HEK293 (cell line): Measurements from ENCODE around the gene COBL.
A peak's percentile ranks its signal among the peaks of the same experiment; 100 is the strongest.

Experiments
- CTCF ChIA-PET: fragments of 350-600 bp; formaldehyde crosslinking; extraction: SDS; loops from one replicate; lab custom pipeline; 2021; ENCODE audit warnings: antibody characterized with exemption; lab: Yijun Ruan, JAX
- POLR2A ChIA-PET: fragments of 300-600 bp; formaldehyde crosslinking; extraction: SDS; loops from one replicate; lab custom pipeline; 2020; ENCODE audit warnings: antibody characterized with exemption, inconsistent platforms; lab: Yijun Ruan, JAX
- H3K27ac ChIP-seq: fragments of 200-500 bp; sonication (Bioruptor generic); 2 replicates; pipeline ENCODE4 v1.5.1; 2014; ENCODE audit warnings: low read depth, low read length, control low read depth, inconsistent platforms; ENCODE audit errors: extremely low read depth
- H3K36me3 ChIP-seq, 2 experiments: fragments of 200-500 bp in 1 of 2; sonication (Bioruptor generic) in 1 of 2; 1 replicate in 1 of 2; 2 replicates in 1 of 2; pipeline ENCODE4 v1.5.1; 2014 to 2017; ENCODE audit warnings: inconsistent platforms in 2 of 2, low read length in 2 of 2; ENCODE audit not compliant: control insufficient read depth in 2 of 2, insufficient read depth in 1 of 2
- H3K4me1 ChIP-seq: fragments of 200-500 bp; sonication (Bioruptor generic); 2 replicates; pipeline ENCODE4 v1.5.1; 2014; ENCODE audit warnings: mild to moderate bottlenecking, low read length, inconsistent platforms; ENCODE audit not compliant: control insufficient read depth, insufficient read depth
- H3K4me3 ChIP-seq: 2 replicates; pipeline ENCODE4 v1.5.1; 2011; ENCODE audit warnings: low read depth, mild to moderate bottlenecking, control low read depth, low read length, moderate library complexity
- H3K9me3 ChIP-seq: fragments of 200-500 bp; sonication (Bioruptor generic); 2 replicates; pipeline ENCODE4 v1.5.1; 2014; ENCODE audit warnings: low read depth, low read length, inconsistent platforms; ENCODE audit not compliant: control insufficient read depth, insufficient read depth
- GLIS2 ChIP-seq: fragments of 450-650 bp; formaldehyde crosslinking; IDR thresholded peaks from 2 replicates; pipeline ENCODE4 v1.5.1; 2016; ENCODE audit warnings: missing biosample characterization, missing genetic modification characterization
- KLF1 ChIP-seq: fragments of 450-650 bp; formaldehyde crosslinking; IDR thresholded peaks from 2 replicates; pipeline ENCODE4 v1.5.1; 2016; ENCODE audit warnings: missing biosample characterization, missing genetic modification characterization
- REPIN1 ChIP-seq: fragments of 450-650 bp; formaldehyde crosslinking; IDR thresholded peaks from 2 replicates; pipeline ENCODE4 v1.5.1; 2017; ENCODE audit warnings: missing biosample characterization, missing genetic modification characterization, low read depth
- ZFHX2 ChIP-seq: fragments of 450-650 bp; formaldehyde crosslinking; conservative IDR thresholded peaks from 2 replicates; pipeline ENCODE4 v1.5.1; 2016; ENCODE audit warnings: missing biosample characterization, missing genetic modification characterization
- ZNF132 ChIP-seq: fragments of 450-650 bp; formaldehyde crosslinking; IDR thresholded peaks from 2 replicates; pipeline ENCODE4 v1.5.1; 2017; ENCODE audit warnings: missing biosample characterization, missing genetic modification characterization, borderline replicate concordance
- ZNF155 ChIP-seq: fragments of 450-650 bp; formaldehyde crosslinking; IDR thresholded peaks from 2 replicates; pipeline ENCODE4 v1.5.1; 2016; ENCODE audit warnings: missing biosample characterization, missing genetic modification characterization
- ZNF16 ChIP-seq: fragments of 450-650 bp; formaldehyde crosslinking; IDR thresholded peaks from 2 replicates; pipeline ENCODE4 v1.5.1; 2016; ENCODE audit warnings: low read depth, missing biosample characterization, missing genetic modification characterization
- ZNF221 ChIP-seq: fragments of 450-650 bp; formaldehyde crosslinking; IDR thresholded peaks from 2 replicates; pipeline ENCODE4 v1.5.1; 2017; ENCODE audit warnings: missing biosample characterization, missing genetic modification characterization, borderline replicate concordance
- ZNF354C ChIP-seq: fragments of 450-650 bp; formaldehyde crosslinking; IDR thresholded peaks from 2 replicates; pipeline ENCODE4 v1.5.1; 2016; ENCODE audit warnings: missing biosample characterization, missing genetic modification characterization, low read depth, borderline replicate concordance
- ZNF423 ChIP-seq: fragments of 450-650 bp; formaldehyde crosslinking; IDR thresholded peaks from 2 replicates; pipeline ENCODE4 v1.5.1; 2016; ENCODE audit warnings: missing biosample characterization, missing genetic modification characterization
- ZNF548 ChIP-seq: fragments of 450-650 bp; formaldehyde crosslinking; IDR thresholded peaks from 2 replicates; pipeline ENCODE4 v1.5.1; 2016; ENCODE audit warnings: missing biosample characterization, missing genetic modification characterization
- ZNF654 ChIP-seq: fragments of 450-650 bp; formaldehyde crosslinking; IDR thresholded peaks from 2 replicates; pipeline ENCODE4 v1.5.1; 2016; ENCODE audit warnings: low read depth, missing biosample characterization, missing genetic modification characterization
- ZNF664 ChIP-seq: fragments of 450-650 bp; formaldehyde crosslinking; IDR thresholded peaks from 2 replicates; pipeline ENCODE4 v1.5.1; 2016; ENCODE audit warnings: missing biosample characterization, missing genetic modification characterization
- ZNF670 ChIP-seq: fragments of 450-650 bp; formaldehyde crosslinking; IDR thresholded peaks from 2 replicates; pipeline ENCODE4 v1.5.1; 2016; ENCODE audit warnings: missing biosample characterization, missing genetic modification characterization, low read depth
- ZNF791 ChIP-seq: fragments of 450-650 bp; formaldehyde crosslinking; IDR thresholded peaks from 2 replicates; pipeline ENCODE4 v1.5.1; 2016; ENCODE audit warnings: missing biosample characterization, missing genetic modification characterization
- TF ChIP-seq, protein P1 (sequence below): fragments of 450-650 bp; formaldehyde crosslinking; IDR thresholded peaks from 2 replicates; pipeline ENCODE4 v1.5.1; 2016; ENCODE audit warnings: missing biosample characterization, missing genetic modification characterization
- TF ChIP-seq, protein P2 (sequence below): fragments of 450-650 bp; formaldehyde crosslinking; IDR thresholded peaks from 2 replicates; pipeline ENCODE4 v1.5.1; 2017; ENCODE audit warnings: missing biosample characterization, missing genetic modification characterization
- TF ChIP-seq, protein P3 (sequence below): fragments of 450-650 bp; formaldehyde crosslinking; IDR thresholded peaks from 2 replicates; pipeline ENCODE4 v1.5.1; 2016; ENCODE audit warnings: missing biosample characterization, missing genetic modification characterization
- TF ChIP-seq, protein P4 (sequence below): fragments of 450-650 bp; formaldehyde crosslinking; IDR thresholded peaks from 2 replicates; pipeline ENCODE4 v1.5.1; 2016; ENCODE audit warnings: missing biosample characterization, missing genetic modification characterization
- TF ChIP-seq, protein P5 (sequence below): fragments of 450-650 bp; formaldehyde crosslinking; optimal IDR thresholded peaks from 2 replicates; pipeline ENCODE3; 2016; ENCODE audit warnings: missing biosample characterization, mild to moderate bottlenecking, missing genetic modification characterization

The COBL gene

DNA sequence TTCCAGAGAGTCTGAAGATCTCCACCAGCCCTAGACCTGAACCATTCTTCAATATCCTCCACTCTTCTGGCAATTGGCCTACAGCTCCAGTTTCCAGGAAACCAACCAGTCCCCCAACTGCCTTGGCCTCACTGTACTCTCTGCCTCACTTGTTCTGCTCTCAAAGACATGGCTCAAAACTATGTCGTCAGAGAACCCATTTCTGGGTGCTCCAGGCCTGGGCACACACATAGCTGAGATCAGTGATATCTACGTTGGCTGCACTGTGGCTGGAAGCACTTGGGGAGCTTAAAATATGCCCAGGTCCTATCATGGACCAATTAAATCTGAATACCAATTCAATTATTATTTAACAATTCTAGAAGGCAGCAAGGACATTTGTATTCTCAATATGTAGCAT is 93.1 kb downstream of the COBL start (continued):
- TF ChIP-seq, protein P1, sequence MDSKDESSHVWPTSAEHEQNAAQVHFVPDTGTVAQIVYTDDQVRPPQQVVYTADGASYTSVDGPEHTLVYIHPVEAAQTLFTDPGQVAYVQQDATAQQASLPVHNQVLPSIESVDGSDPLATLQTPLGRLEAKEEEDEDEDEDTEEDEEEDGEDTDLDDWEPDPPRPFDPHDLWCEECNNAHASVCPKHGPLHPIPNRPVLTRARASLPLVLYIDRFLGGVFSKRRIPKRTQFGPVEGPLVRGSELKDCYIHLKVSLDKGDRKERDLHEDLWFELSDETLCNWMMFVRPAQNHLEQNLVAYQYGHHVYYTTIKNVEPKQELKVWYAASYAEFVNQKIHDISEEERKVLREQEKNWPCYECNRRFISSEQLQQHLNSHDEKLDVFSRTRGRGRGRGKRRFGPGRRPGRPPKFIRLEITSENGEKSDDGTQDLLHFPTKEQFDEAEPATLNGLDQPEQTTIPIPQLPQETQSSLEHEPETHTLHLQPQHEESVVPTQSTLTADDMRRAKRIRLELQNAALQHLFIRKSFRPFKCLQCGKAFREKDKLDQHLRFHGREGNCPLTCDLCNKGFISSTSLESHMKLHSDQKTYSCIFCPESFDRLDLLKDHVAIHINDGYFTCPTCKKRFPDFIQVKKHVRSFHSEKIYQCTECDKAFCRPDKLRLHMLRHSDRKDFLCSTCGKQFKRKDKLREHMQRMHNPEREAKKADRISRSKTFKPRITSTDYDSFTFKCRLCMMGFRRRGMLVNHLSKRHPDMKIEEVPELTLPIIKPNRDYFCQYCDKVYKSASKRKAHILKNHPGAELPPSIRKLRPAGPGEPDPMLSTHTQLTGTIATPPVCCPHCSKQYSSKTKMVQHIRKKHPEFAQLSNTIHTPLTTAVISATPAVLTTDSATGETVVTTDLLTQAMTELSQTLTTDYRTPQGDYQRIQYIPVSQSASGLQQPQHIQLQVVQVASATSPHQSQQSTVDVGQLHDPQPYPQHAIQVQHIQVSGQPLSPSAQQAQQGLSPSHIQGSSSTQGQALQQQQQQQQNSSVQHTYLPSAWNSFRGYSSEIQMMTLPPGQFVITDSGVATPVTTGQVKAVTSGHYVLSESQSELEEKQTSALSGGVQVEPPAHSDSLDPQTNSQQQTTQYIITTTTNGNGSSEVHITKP: no peak
- TF ChIP-seq ZNF132 (tag by site-specific recombination) (no peak), ZNF654 (no peak), ZNF423 (tag by site-specific recombination) (no peak)
- TF ChIP-seq, all 188 proteins: peak for 0

DNA sequence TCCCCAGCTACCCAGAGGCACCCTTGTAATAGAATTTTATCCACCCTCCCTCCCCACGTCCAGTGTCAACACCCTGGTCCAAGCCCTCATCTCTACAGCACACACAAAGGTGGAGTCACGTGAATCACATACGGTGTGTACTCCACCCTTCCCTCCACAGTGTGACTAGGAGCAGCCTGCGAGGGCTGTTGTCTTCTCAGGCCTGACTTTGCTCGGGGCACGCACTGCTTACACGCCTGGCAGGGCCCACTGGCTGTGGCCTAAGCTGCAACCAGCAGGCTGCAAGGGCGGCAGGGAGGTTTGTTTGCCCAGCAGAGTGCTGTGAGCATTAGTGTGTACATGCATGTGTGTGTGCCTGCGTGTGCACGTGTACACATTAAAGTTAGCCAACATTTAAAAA is 93.7 kb downstream of the COBL start:
- Histone ChIP-seq H3K9me3 (no peaks in the 10 kb centered on the region), H3K4me3 (no peak overlapping the region), H3K36me3 (no peaks in the 10 kb centered on the region; a peak in 1 of 3 replicates), H3K27ac (no peak overlapping the region), H3K4me1 (no peaks in the 10 kb centered on the region; the same call in 1 of the 2 replicates)
- CTCF ChIA-PET: interaction anchor here (1.5 to 3.8 kb wide), 2 partner anchors 60 to 144 kb away, joined by 4 to 39 read pairs; no protein-coding TSS in a partner anchor
- POLR2A ChIA-PET: no interaction called here
- TF ChIP-seq ZNF791 (tag by site-specific recombination): no peak
- 0 out of 2 replicates have a peak, but pooled peaks have one; percentile 15 for TF ChIP-seq KLF1 (tag by site-specific recombination)
- no peak for TF ChIP-seq ZNF354C

DNA sequence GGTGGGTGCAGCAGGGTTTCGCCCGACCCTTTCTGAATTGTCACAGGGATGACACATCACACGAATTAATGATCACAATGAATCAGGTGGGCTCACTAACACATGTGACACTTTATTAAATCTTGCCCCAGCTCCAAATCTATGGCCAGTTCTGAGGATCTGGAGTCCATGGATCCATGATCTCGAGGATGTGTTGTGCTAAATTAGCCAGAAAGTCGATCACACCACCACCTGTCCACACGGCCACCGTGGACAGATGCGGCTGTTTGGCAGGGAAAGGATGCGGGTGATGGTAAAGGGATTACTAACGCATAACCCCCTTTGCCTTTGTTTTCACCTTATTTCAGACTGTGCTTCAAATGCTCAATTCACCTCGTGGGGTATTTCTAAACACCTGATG is 96.4 kb downstream of the COBL start:
- no peak overlapping the region for H3K4me3 ChIP-seq
- TF ChIP-seq, protein P2, sequence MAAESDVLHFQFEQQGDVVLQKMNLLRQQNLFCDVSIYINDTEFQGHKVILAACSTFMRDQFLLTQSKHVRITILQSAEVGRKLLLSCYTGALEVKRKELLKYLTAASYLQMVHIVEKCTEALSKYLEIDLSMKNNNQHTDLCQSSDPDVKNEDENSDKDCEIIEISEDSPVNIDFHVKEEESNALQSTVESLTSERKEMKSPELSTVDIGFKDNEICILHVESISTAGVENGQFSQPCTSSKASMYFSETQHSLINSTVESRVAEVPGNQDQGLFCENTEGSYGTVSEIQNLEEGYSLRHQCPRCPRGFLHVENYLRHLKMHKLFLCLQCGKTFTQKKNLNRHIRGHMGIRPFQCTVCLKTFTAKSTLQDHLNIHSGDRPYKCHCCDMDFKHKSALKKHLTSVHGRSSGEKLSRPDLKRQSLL (tag by site-specific recombination): no peak
- TF ChIP-seq, protein P3, sequence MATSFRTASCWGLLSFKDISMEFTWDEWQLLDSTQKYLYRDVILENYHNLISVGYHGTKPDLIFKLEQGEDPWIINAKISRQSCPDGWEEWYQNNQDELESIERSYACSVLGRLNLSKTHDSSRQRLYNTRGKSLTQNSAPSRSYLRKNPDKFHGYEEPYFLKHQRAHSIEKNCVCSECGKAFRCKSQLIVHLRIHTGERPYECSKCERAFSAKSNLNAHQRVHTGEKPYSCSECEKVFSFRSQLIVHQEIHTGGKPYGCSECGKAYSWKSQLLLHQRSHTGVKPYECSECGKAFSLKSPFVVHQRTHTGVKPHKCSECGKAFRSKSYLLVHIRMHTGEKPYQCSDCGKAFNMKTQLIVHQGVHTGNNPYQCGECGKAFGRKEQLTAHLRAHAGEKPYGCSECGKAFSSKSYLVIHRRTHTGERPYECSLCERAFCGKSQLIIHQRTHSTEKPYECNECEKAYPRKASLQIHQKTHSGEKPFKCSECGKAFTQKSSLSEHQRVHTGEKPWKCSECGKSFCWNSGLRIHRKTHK (tag by site-specific recombination): no peak
- no peak for TF ChIP-seq REPIN1 (tag by site-specific recombination)
- no peak overlapping the region for H3K27ac ChIP-seq
- POLR2A ChIA-PET: no interaction called here
- H3K36me3 ChIP-seq: no peaks in the 10 kb centered on the region; a peak in 1 of 3 replicates
- H3K4me1 ChIP-seq: no peaks in the 10 kb centered on the region
- CTCF ChIA-PET: no interaction called here
- H3K9me3 ChIP-seq: no peaks in the 10 kb centered on the region

DNA sequence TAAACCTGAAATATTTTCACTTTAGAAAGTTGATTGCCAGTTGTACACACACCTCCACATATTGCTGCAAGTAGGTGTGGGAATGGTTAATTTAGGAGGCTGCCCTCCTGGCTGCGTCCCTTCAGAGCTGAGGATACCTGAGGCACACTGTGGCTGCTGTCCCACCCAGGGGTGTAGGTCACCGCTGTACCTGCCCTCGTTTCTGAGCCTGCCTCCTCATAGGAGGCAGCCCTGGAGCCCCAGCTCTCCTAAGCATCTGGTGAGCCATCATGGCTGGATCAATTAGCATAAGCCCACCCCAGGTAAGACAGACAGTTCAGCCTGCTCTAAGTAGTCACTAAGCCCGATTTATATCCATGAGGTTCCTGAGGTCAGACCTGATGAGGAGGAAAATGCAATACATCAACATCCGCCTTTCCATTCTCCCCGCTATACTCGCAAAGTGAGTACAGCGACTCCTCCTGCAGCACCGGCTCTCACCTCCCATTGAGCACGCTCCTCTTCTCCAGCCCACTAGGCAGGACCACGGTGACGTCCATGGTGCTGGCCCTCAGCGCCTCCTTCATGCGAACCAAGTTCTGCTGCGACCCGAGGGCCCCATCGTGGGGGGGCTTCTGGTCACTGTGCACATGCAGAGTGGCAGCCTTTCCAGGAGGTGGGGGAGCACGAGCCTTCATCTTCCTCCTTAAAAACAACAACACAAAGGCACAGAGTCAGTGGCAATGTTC is 97.2 kb downstream of the COBL start:
- ChIA-PET CTCF (no interaction called here), POLR2A (no interaction called here)
- Histone ChIP-seq H3K27ac (no peak overlapping the region), H3K4me1 (no peaks in the 10 kb centered on the region), H3K36me3 (no peaks in the 10 kb centered on the region; a peak in 1 of 3 replicates), H3K9me3 (no peaks in the 10 kb centered on the region), H3K4me3 (no peak overlapping the region)
- TF ChIP-seq ZNF654 (no peak), ZNF16 (tag by site-specific recombination) (no peak), ZNF670 (tag by site-specific recombination) (no peak), ZNF221 (tag by site-specific recombination) (no peak), ZNF664 (no peak), GLIS2 (no peak), ZNF155 (no peak), ZFHX2 (tag by site-specific recombination) (no peak), ZNF548 (tag by site-specific recombination) (no peak)
- TF ChIP-seq, protein P4, sequence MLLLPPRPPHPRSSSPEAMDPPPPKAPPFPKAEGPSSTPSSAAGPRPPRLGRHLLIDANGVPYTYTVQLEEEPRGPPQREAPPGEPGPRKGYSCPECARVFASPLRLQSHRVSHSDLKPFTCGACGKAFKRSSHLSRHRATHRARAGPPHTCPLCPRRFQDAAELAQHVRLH: no peak
- TF ChIP-seq, protein P5, sequence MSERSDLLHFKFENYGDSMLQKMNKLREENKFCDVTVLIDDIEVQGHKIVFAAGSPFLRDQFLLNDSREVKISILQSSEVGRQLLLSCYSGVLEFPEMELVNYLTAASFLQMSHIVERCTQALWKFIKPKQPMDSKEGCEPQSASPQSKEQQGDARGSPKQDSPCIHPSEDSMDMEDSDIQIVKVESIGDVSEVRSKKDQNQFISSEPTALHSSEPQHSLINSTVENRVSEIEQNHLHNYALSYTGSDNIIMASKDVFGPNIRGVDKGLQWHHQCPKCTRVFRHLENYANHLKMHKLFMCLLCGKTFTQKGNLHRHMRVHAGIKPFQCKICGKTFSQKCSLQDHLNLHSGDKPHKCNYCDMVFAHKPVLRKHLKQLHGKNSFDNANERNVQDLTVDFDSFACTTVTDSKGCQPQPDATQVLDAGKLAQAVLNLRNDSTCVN (tag by site-specific recombination): no peak
